DND-41 (cell line): ENCODE results near the gene CHRM3.

Experiments used
- ATAC-seq: fragments of 200-7000 bp; cut with Tn5 transposase; 3 replicates; pipeline ENCODE4 v1.9.1; 2021; ENCODE audit warnings: low read depth; ENCODE audit not compliant: insufficient read depth
- DNase-seq: peaks from one replicate; pipeline ENCODE4 v3.0.0-alpha.2; 2020
- H2AFZ ChIP-seq: 2 replicates; pipeline ENCODE4 v1.6.0; 2012; ENCODE audit warnings: low read depth, low read length
- H3K27ac ChIP-seq: 2 replicates; pipeline ENCODE4 v1.5.1; 2012; ENCODE audit warnings: low read length, inconsistent platforms
- H3K27me3 ChIP-seq: fragments of 200-600 bp; sonication (generic); 2 replicates; pipeline ENCODE4 v1.6.0; 2012; ENCODE audit warnings: low read length, mild to moderate bottlenecking, inconsistent platforms; ENCODE audit not compliant: insufficient read depth, poor library complexity
- H3K36me3 ChIP-seq: 2 replicates; pipeline ENCODE4 v1.5.1; 2012; ENCODE audit warnings: low read length, inconsistent platforms; ENCODE audit not compliant: insufficient read depth
- H3K4me1 ChIP-seq: 2 replicates; pipeline ENCODE4 v1.5.1; 2012; ENCODE audit warnings: mild to moderate bottlenecking, low read length; ENCODE audit not compliant: insufficient read depth
- H3K4me2 ChIP-seq: 2 replicates; pipeline ENCODE4 v1.6.0; 2012; ENCODE audit warnings: mild to moderate bottlenecking, moderate library complexity, low read length, inconsistent platforms; ENCODE audit not compliant: insufficient read depth
- H3K4me3 ChIP-seq, 2 experiments: fragments of 200-600 bp in 1 of 2; shearing (Covaris generic) in 1 of 2; 2 replicates each; pipeline ENCODE4 v1.5.1; 2012 to 2016; ENCODE audit warnings: inconsistent platforms in 2 of 2, low read length in 2 of 2, mild to moderate bottlenecking in 2 of 2, low read depth in 1 of 2, moderate library complexity in 1 of 2
- H3K79me2 ChIP-seq: 2 replicates; pipeline ENCODE4 v1.6.0; 2012; ENCODE audit warnings: low read length, inconsistent platforms; ENCODE audit not compliant: insufficient read depth
- H3K9ac ChIP-seq: 2 replicates; pipeline ENCODE4 v1.6.0; 2012; ENCODE audit warnings: low read depth, mild to moderate bottlenecking, inconsistent platforms, low read length, moderate library complexity
- H3K9me3 ChIP-seq: 2 replicates; pipeline ENCODE4 v1.5.1; 2012; ENCODE audit warnings: low read length, moderate library complexity, mild to moderate bottlenecking, inconsistent platforms; ENCODE audit not compliant: insufficient read depth, severe bottlenecking
- H4K20me1 ChIP-seq: 2 replicates; pipeline ENCODE4 v1.6.0; 2012; ENCODE audit warnings: low read length; ENCODE audit not compliant: insufficient read depth
- CTCF ChIP-seq: IDR thresholded peaks from 2 replicates; pipeline ENCODE4 v1.5.1; 2012; ENCODE audit warnings: borderline replicate concordance, low read length, moderate library complexity, mild to moderate bottlenecking; ENCODE audit not compliant: poor library complexity, severe bottlenecking; ENCODE audit errors: extremely low read depth
- EZH2 ChIP-seq: IDR thresholded peaks from 3 replicates; pipeline ENCODE4 v1.6.1; 2012; ENCODE audit warnings: borderline replicate concordance, low read depth, mild to moderate bottlenecking, moderate library complexity, low read length, inconsistent platforms; ENCODE audit not compliant: severe bottlenecking

CHRM3 gene

GRCh38 chr1:239428120-239428710 is 41.8 kb downstream of the CHRM3 start:
- Histone ChIP-seq H3K9me3 (no peaks in the 10 kb centered on the region), H2AFZ (no peak overlapping the region), H3K27ac (no peak overlapping the region), H3K36me3 (no peaks in the 10 kb centered on the region), H3K4me3 (no peak overlapping the region), H3K4me2 (no peak overlapping the region), H3K4me1 (no peaks in the 10 kb centered on the region), H3K9ac (no peak overlapping the region), H4K20me1 (no peaks in the 10 kb centered on the region), H3K79me2 (no peaks in the 10 kb centered on the region), H3K27me3 (no peaks in the 10 kb centered on the region)
- ATAC-seq, result no peak
- TF ChIP-seq CTCF (no peak), EZH2 (no peak)
- DNase-seq, result no peak

- Histone ChIP-seq H3K9me3 (no peaks in the 10 kb centered on the region), H3K4me3 (no peak overlapping the region), H3K27ac (no peak overlapping the region), H3K36me3 (no peaks in the 10 kb centered on the region), H3K4me2 (no peak overlapping the region), H3K9ac (no peak overlapping the region), H2AFZ (no peak overlapping the region), H4K20me1 (no peaks in the 10 kb centered on the region), H3K4me1 (no peaks in the 10 kb centered on the region), H3K27me3 (no peaks in the 10 kb centered on the region), H3K79me2 (no peaks in the 10 kb centered on the region)
- TF ChIP-seq EZH2, result no peak
- TF ChIP-seq CTCF, result no peak
- DNase-seq (no peak), ATAC-seq (no peak)
Measured at GRCh38 chr1:239429163-239429562, 42.8 kb downstream of the CHRM3 start.

- Histone ChIP-seq H2AFZ (no peak overlapping the region), H3K27me3 (no peaks in the 10 kb centered on the region), H3K9me3 (no peaks in the 10 kb centered on the region), H3K79me2 (no peaks in the 10 kb centered on the region), H3K4me1 (no peaks in the 10 kb centered on the region), H3K4me3 (no peak overlapping the region), H4K20me1 (no peaks in the 10 kb centered on the region), H3K4me2 (no peak overlapping the region), H3K9ac (no peak overlapping the region), H3K36me3 (no peaks in the 10 kb centered on the region), H3K27ac (no peak overlapping the region)
- DNase-seq (no peak), ATAC-seq (no peak)
- TF ChIP-seq EZH2 (no peak), CTCF (no peak)
Measured at GRCh38 chr1:239432255-239432654, 45.9 kb downstream of the CHRM3 start.

GRCh38 chr1:239434181-239434580 is 47.8 kb downstream of the CHRM3 start:
- TF ChIP-seq CTCF, result no peak
- no peak for TF ChIP-seq EZH2
- ATAC-seq, result no peak
- DNase-seq, result no peak

More at GRCh38 chr1:239434181-239434580, 47.8 kb downstream of the CHRM3 start:
- no peaks in the 10 kb centered on the region for H3K79me2 ChIP-seq
- H3K27me3 ChIP-seq, result no peaks in the 10 kb centered on the region
- no peaks in the 10 kb centered on the region for H4K20me1 ChIP-seq
- H3K9ac ChIP-seq, result no peak overlapping the region
- H3K36me3 ChIP-seq, result no peaks in the 10 kb centered on the region
- H3K4me2 ChIP-seq, result no peak overlapping the region
- H3K4me3 ChIP-seq, result no peak overlapping the region
- 0 out of 2 replicates have a peak, but pooled peaks cover 2% of the 10 kb centered on the region for H3K4me1 ChIP-seq
- no peaks in the 10 kb centered on the region for H3K9me3 ChIP-seq
- H3K27ac ChIP-seq, result no peak overlapping the region
- no peak overlapping the region for H2AFZ ChIP-seq
